HG02884 (cell line): ENCODE data around the gene ERMP1.
A peak's percentile ranks its signal among the peaks of the same experiment; 100 is the strongest.
"Not testable (repeated sequence)": the region's sequence is repeated elsewhere in the genome, so short reads cannot be mapped to it uniquely, and the experiment has no call there.

ENCODE experiments used
- ATAC-seq: cut with Tn5 transposase; IDR thresholded peaks from one replicate; pipeline ENCODE4 v1.9.1; 2021; ENCODE audit warnings: mild to moderate bottlenecking, moderate library complexity; ENCODE audit not compliant: unreplicated experiment

ERMP1 gene, protein sequence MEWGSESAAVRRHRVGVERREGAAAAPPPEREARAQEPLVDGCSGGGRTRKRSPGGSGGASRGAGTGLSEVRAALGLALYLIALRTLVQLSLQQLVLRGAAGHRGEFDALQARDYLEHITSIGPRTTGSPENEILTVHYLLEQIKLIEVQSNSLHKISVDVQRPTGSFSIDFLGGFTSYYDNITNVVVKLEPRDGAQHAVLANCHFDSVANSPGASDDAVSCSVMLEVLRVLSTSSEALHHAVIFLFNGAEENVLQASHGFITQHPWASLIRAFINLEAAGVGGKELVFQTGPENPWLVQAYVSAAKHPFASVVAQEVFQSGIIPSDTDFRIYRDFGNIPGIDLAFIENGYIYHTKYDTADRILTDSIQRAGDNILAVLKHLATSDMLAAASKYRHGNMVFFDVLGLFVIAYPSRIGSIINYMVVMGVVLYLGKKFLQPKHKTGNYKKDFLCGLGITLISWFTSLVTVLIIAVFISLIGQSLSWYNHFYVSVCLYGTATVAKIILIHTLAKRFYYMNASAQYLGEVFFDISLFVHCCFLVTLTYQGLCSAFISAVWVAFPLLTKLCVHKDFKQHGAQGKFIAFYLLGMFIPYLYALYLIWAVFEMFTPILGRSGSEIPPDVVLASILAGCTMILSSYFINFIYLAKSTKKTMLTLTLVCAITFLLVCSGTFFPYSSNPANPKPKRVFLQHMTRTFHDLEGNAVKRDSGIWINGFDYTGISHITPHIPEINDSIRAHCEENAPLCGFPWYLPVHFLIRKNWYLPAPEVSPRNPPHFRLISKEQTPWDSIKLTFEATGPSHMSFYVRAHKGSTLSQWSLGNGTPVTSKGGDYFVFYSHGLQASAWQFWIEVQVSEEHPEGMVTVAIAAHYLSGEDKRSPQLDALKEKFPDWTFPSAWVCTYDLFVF

DNA sequence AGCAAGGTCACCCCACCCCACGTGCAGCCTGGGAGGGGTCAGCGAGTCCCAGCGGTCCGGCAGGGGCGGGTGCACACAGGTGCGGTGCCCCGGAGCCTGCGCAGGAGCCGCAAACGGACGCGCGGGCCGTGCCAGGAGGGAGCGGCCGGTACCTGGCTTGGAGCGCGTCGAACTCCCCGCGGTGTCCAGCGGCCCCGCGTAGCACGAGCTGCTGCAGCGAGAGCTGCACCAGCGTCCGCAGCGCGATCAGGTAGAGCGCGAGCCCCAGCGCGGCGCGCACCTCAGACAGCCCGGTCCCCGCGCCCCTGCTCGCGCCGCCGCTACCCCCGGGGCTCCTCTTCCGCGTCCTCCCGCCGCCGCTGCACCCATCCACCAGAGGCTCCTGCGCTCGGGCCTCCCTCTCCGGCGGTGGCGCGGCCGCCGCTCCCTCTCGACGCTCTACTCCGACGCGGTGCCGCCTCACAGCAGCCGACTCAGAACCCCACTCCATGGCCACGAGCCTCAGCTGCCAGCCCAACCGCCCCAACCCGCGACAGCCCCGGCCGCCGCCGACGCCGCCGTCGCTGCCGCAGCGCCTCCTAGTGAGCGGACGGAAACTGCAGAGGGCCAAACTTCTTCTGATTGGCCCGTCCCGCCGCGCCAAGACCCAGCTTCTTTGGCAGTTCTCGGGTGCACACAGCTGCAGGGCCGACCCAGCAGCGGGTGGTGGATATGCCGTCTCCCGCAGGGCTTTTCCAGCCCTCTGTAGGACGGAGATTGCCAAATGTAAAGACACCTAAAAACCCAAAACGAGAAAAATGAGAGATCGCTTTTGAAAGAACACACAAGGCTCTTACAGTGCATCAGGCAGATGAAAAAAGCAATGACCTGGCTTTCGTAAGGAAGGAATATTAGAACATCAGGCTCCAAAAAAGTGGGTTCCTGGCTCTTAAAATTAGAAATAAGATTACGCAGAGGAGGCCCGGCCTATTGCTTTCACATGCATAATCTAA lies at the start of gene ERMP1:
ERMP1 (minus strand) TSS at position 580 of the 992 bp plus-strand sequence; CDS start at position 490, 90 bp downstream.
- peak; percentile 87 for ATAC-seq

- not testable (repeated sequence) for ATAC-seq
Measured at GRCh38 chr9:5882244-5883012, 49.5 kb upstream of the ERMP1 start.

- ATAC-seq: no peak
Measured at GRCh38 chr9:5879419-5880181, 46.7 kb upstream of the ERMP1 start.

DNA sequence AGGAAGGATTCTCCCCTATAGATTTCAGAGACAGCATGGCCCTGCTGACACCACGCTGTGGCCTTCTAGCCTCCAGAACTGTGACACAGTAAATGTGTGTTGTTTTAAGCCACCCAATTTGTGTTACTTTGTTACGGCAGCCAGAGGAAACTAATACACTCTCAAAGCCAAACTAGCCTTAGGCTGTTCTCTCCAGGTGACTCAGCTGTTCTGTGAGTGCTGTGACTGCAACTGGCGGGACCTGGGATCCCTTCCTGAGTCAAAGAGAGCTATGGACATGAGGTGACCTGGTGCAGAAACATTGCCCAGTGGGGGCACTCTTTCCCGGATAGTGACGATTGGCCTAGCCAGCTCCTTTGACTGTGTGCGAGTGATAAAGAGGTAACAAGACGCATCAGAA lies 43.8 kb upstream of the ERMP1 start:
- no peak for ATAC-seq

DNA sequence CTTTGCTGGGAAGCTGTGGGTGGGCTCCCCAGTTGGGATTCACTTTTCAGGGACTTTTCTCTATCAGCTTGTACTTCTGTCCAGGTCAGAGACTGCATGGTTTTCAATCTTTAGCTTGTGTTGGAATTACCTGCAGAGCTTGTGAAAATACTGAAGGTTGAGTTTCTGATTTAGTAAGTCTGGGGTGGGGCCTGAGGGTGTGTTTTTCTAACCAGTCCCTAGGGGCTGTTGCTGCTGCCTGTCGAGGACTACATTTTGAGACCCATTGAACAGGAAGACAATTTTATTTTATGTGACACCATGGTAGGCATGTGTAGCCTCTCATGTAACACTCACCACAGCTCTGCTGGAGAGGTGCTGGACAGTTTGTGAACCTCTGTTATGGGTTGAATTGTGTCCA lies 43.1 kb upstream of the ERMP1 start:
- ATAC-seq: no peak

GRCh38 chr9:5874048-5874447 lies 41.1 kb upstream of the ERMP1 start:
- no peak for ATAC-seq

GRCh38 chr9:5873439-5873838 lies 40.5 kb upstream of the ERMP1 start:
- no peak for ATAC-seq

- no peak for ATAC-seq
Measured at GRCh38 chr9:5872511-5872910, 39.6 kb upstream of the ERMP1 start.

DNA sequence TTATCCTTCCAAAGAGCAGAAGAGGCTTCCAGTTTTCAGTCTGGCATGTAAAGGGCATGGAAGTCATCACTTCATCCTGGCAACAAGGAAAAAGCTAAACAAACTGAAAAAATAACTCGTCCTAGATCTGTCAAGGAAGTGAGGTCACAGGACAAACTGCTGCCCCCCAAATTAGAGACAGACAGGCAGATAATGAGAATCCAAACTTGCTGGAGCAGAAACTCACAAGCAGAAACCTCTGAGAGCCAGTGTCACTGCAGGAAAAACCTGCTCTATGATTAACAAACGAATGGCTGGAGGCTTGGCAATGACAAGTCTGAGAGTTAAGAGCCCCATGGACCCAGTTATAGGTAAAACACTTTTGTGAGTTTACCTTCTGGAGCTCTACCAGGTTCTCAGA lies 38.9 kb upstream of the ERMP1 start:
- no peak for ATAC-seq

DNA sequence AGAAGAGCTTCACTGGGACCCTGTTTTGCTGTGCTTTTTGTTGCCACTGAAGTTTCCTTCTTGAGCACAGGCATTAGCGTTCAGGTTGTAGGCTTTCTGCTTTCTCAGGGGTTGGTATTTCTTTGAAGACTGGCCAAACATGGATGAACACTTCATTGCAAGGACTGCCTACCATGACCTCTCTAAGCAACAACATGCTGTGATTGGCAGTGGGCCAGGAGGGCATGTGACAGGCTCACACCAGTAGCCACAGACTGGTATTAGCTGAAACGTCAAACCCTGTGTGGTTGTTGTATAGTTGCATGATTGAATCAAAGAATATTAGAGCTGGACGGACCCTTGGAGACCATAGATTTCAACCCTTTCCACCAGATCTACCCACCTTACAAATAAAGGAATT lies 37.8 kb upstream of the ERMP1 start:
- no peak for ATAC-seq

GRCh38 chr9:5870020-5870339 lies 37.1 kb upstream of the ERMP1 start:
- ATAC-seq: no peak

DNA sequence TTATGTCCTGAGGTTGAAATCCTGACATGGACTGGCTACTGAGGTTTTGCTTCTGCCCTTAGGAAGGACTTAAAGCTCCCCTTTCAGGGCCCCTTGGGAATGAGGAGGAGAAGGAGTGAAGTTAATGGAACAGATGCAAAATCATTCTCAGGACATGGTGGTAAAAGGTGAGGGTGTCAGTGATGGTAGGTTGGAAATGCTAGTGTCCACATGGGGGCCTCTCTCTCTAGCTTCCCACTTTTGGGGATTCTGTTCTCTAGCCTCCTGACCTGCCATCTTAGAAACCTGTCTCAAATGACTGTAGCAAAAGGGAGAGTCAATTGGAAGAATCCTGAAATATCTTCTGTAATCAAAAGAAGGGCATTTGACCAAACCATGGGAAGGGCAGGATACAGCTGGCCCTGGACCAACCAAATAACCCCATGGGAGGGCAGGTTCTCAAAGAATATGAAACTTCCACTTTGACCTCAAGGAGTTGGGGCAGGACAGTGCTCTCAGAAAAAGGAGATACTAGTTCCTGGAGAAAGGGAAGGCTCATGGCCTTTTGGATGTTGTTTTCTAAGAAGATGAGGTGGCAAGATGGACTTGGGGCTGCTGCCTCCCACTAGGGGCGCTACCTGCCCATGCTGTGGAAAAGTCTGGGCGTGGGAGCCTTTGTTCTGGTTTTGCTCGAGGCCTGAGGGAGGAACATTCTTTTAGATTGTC lies 36.5 kb upstream of the ERMP1 start:
- no peak for ATAC-seq

DNA sequence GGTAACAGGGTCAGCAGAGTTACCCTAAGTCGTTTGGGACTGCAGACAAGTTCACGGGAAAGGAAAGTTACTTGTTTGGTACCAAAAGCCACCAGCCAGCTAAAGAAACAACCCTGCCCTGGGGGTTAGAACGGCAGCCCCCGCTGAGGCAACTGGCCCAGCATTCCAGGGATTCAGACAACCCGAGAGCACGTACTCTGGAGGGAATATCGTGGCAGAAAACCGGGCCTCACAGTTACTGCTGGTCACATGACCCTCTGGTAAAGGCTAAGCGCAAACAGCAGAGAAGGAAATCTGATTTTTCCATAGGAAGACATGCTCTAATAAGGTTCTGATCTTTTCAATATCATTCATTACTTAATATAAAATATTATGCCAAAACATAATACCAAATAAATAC lies 35.3 kb upstream of the ERMP1 start:
- no peak for ATAC-seq

GRCh38 chr9:5866685-5867084 lies 33.8 kb upstream of the ERMP1 start:
- ATAC-seq: no peak

GRCh38 chr9:5866272-5866671 lies 33.4 kb upstream of the ERMP1 start:
- no peak for ATAC-seq

GRCh38 chr9:5864446-5864845 lies 31.5 kb upstream of the ERMP1 start:
- ATAC-seq: no peak

DNA sequence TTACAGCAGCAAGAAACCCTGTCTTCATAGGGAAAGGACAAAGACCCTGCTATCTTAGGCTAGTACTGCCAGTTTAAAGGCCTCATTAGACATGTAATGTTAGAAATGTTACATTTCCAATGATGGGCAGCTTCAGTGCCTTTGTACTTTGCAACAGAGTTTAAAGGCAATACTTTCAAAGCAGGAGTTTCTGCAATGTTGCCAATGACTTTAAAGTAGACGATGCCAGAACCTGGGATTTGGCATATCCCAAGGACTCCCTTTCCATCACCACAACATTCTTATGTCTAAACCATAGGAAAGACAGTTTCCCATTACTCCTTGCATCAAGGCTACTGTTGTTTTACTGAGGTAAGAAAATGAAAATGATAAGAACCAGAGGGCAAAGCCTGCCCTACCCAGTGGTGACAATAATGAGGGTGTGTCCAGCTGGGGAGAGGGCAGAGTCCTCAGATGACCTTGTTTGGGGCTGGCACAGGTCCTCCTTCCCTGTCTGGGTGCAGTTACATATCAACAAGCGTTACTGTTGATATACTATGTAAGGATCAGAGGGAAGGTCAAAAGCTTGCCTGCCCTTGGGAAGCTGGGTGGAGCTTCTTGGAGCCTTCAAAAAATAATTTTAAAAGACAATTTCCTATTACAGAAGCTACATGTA lies 30.3 kb upstream of the ERMP1 start:
- ATAC-seq: no peak

GRCh38 chr9:5858833-5859232 lies 25.9 kb upstream of the ERMP1 start:
- no peak for ATAC-seq
